ENCODE results near the gene RBM44. TPM values are rescaled to one million over a fixed set of nuclear protein-coding genes. Genes with fewer than 3 reads are reported as not detected.
A peak's percentile ranks its signal among the peaks of the same experiment; 100 is the strongest.
"Not testable (repeated sequence)": the region's sequence is repeated elsewhere in the genome, so short reads cannot be mapped to it uniquely, and the experiment has no call there.

Gene RBM44
- total RNA-seq, 2 experiments from 2014 or later: 0.42 to 1.2 TPM

- H3K27ac Mint-ChIP-seq; H3K4me3 Mint-ChIP-seq; H3K9me3 Mint-ChIP-seq (ENCODE audit: low read depth); CTCF ChIA-PET; DNase-seq; H3K36me3 Mint-ChIP-seq; H3K4me1 Mint-ChIP-seq; ATAC-seq: not testable (repeated sequence)
- peaks cover 23% of the 10 kb centered on the region for H3K27me3 Mint-ChIP-seq
Measured at GRCh38 chr2:237848940-237849339, 50.4 kb downstream of the RBM44 start.

- Mint-ChIP-seq H3K4me3 (no peak overlapping the region), H3K36me3 (no peaks in the 10 kb centered on the region), H3K27me3 (peaks cover 38% of the 10 kb centered on the region), H3K4me1 (peaks cover 4% of the 10 kb centered on the region), H3K27ac (no peak overlapping the region), H3K9me3 (ENCODE audit: low read depth) (no peaks in the 10 kb centered on the region)
- CTCF ChIA-PET: interaction anchor here (1.6 kb wide), 1 partner anchor 409 kb away, joined by 5 read pairs; no protein-coding TSS in a partner anchor
- DNase-seq (no peak), ATAC-seq (no peak)
Measured at GRCh38 chr2:237854295-237854694, 55.7 kb downstream of the RBM44 start.

- no peak overlapping the region for H3K27ac Mint-ChIP-seq
- peaks cover 64% of the 10 kb centered on the region for H3K27me3 Mint-ChIP-seq
- H3K9me3 Mint-ChIP-seq (ENCODE audit: low read depth): no peaks in the 10 kb centered on the region
- H3K4me1 Mint-ChIP-seq: peaks cover 7% of the 10 kb centered on the region
- DNase-seq (no peak), ATAC-seq (no peak)
- no peak overlapping the region for H3K4me3 Mint-ChIP-seq
- no peaks in the 10 kb centered on the region for H3K36me3 Mint-ChIP-seq
- CTCF ChIA-PET: interaction anchor here (0.8 to 1.5 kb wide), 5 partner anchors 65 to 408 kb away, joined by 3 to 12 read pairs (median 5); no protein-coding TSS in a partner anchor
Measured at GRCh38 chr2:237857791-237858190, 59.2 kb downstream of the RBM44 start.

GRCh38 chr2:237858294-237859081, 59.9 kb downstream of the RBM44 start:
- Mint-ChIP-seq H3K27me3 (peaks cover 64% of the 10 kb centered on the region), H3K27ac (no peak overlapping the region), H3K4me3 (no peak overlapping the region), H3K36me3 (no peaks in the 10 kb centered on the region), H3K4me1 (peaks cover 7% of the 10 kb centered on the region), H3K9me3 (ENCODE audit: low read depth) (no peaks in the 10 kb centered on the region)
- DNase-seq (peak; percentile 61), ATAC-seq (peak; percentile 77)
- CTCF ChIA-PET: interaction anchor here (0.8 to 1.5 kb wide), 5 partner anchors 65 to 407 kb away, joined by 3 to 12 read pairs (median 5); no protein-coding TSS in a partner anchor

- ATAC-seq (no peak), DNase-seq (no peak)
- H3K36me3 Mint-ChIP-seq: no peaks in the 10 kb centered on the region
- no peaks in the 10 kb centered on the region for H3K9me3 Mint-ChIP-seq (ENCODE audit: low read depth)
- CTCF ChIA-PET: interaction anchor here (1.1 to 1.5 kb wide), 2 partner anchors 280 to 316 kb away, joined by 3 to 6 read pairs; no protein-coding TSS in a partner anchor
- peaks cover 7% of the 10 kb centered on the region for H3K4me1 Mint-ChIP-seq
- H3K27ac Mint-ChIP-seq: no peak overlapping the region
- H3K27me3 Mint-ChIP-seq: peaks cover 64% of the 10 kb centered on the region
- H3K4me3 Mint-ChIP-seq: no peak overlapping the region
Measured at GRCh38 chr2:237859082-237859433, 60.5 kb downstream of the RBM44 start.

GRCh38 chr2:237859533-237860272, 61.1 kb downstream of the RBM44 start, which contains the start of gene RAMP1:
Gene RAMP1 (plus strand): TSS chr2:237859623. CDS start chr2:237859676, 53 bp downstream.
- no peak for DNase-seq
- Mint-ChIP-seq H3K4me3 (no peak within 1 kb of the TSS), H3K27ac (no peak within 1 kb of the TSS)

GRCh38 chr2:237860273-237860935, 61.8 kb downstream of the RBM44 start:
- CTCF ChIA-PET: no interaction called here

More at GRCh38 chr2:237859533-237860272, 61.1 kb downstream of the RBM44 start, which contains the start of gene RAMP1:
- CTCF ChIA-PET: no interaction called here
- Mint-ChIP-seq H3K4me1 (peaks cover 7% of the 10 kb centered on the region), H3K36me3 (no peaks in the 10 kb centered on the region), H3K9me3 (ENCODE audit: low read depth) (no peaks in the 10 kb centered on the region), H3K27me3 (peaks cover 64% of the 10 kb centered on the region)
- peak; percentile 35 for ATAC-seq

GRCh38 chr2:237861875-237862527, 63.4 kb downstream of the RBM44 start:
- Mint-ChIP-seq H3K36me3 (no peaks in the 10 kb centered on the region), H3K4me1 (peaks cover 7% of the 10 kb centered on the region), H3K4me3 (no peak overlapping the region), H3K27ac (no peak overlapping the region), H3K9me3 (ENCODE audit: low read depth) (no peaks in the 10 kb centered on the region), H3K27me3 (peaks cover 52% of the 10 kb centered on the region)
- CTCF ChIA-PET: interaction anchor here (0.8 kb wide), 1 partner anchor 401 kb away, joined by 3 read pairs; no protein-coding TSS in a partner anchor
- DNase-seq: no peak
- ATAC-seq: no peak

More at GRCh38 chr2:237860273-237860935, 61.8 kb downstream of the RBM44 start:
- ATAC-seq: no peak
- H3K27me3 Mint-ChIP-seq: peaks cover 60% of the 10 kb centered on the region
- H3K27ac Mint-ChIP-seq: no peak overlapping the region
- H3K36me3 Mint-ChIP-seq: no peaks in the 10 kb centered on the region
- H3K4me3 Mint-ChIP-seq: no peak overlapping the region
- no peaks in the 10 kb centered on the region for H3K9me3 Mint-ChIP-seq (ENCODE audit: low read depth)
- peaks cover 7% of the 10 kb centered on the region for H3K4me1 Mint-ChIP-seq
- no peak for DNase-seq

GRCh38 chr2:237862528-237862895, 63.9 kb downstream of the RBM44 start:
- CTCF ChIA-PET: no interaction called here
- no peak overlapping the region for H3K4me3 Mint-ChIP-seq
- H3K4me1 Mint-ChIP-seq: peaks cover 7% of the 10 kb centered on the region
- H3K27ac Mint-ChIP-seq: no peak overlapping the region
- H3K27me3 Mint-ChIP-seq: peaks cover 52% of the 10 kb centered on the region
- no peaks in the 10 kb centered on the region for H3K36me3 Mint-ChIP-seq
- no peak for ATAC-seq
- DNase-seq: peak; percentile 37
- H3K9me3 Mint-ChIP-seq (ENCODE audit: low read depth): no peaks in the 10 kb centered on the region

GRCh38 chr2:237863102-237863511, 64.5 kb downstream of the RBM44 start:
- H3K4me3 Mint-ChIP-seq: no peak overlapping the region
- no peak overlapping the region for H3K27ac Mint-ChIP-seq
- no peak for DNase-seq
- CTCF ChIA-PET: no interaction called here
- ATAC-seq: no peak
- H3K27me3 Mint-ChIP-seq: peaks cover 54% of the 10 kb centered on the region
- H3K9me3 Mint-ChIP-seq (ENCODE audit: low read depth): no peaks in the 10 kb centered on the region
- H3K36me3 Mint-ChIP-seq: no peaks in the 10 kb centered on the region
- peaks cover 7% of the 10 kb centered on the region for H3K4me1 Mint-ChIP-seq

- H3K27ac Mint-ChIP-seq: no peak overlapping the region
- DNase-seq (no peak), ATAC-seq (no peak)
- no peak overlapping the region for H3K4me3 Mint-ChIP-seq
- CTCF ChIA-PET: no interaction called here
- no peaks in the 10 kb centered on the region for H3K9me3 Mint-ChIP-seq (ENCODE audit: low read depth)
- H3K4me1 Mint-ChIP-seq: peaks cover 5% of the 10 kb centered on the region
- H3K36me3 Mint-ChIP-seq: no peaks in the 10 kb centered on the region
- H3K27me3 Mint-ChIP-seq: peaks cover 54% of the 10 kb centered on the region
Measured at GRCh38 chr2:237863689-237864443, 65.3 kb downstream of the RBM44 start.

GRCh38 chr2:237864444-237864931, 65.9 kb downstream of the RBM44 start:
- no peaks in the 10 kb centered on the region for H3K36me3 Mint-ChIP-seq
- no peak overlapping the region for H3K4me3 Mint-ChIP-seq
- DNase-seq: no peak
- ATAC-seq: no peak
- H3K9me3 Mint-ChIP-seq (ENCODE audit: low read depth): no peaks in the 10 kb centered on the region
- H3K27ac Mint-ChIP-seq: no peak overlapping the region
- peaks cover 57% of the 10 kb centered on the region for H3K27me3 Mint-ChIP-seq
- CTCF ChIA-PET: no interaction called here
- peaks cover 8% of the 10 kb centered on the region for H3K4me1 Mint-ChIP-seq

All from activated CD8-positive, alpha-beta memory T cell treated with anti-CD3 and anti-CD28 coated beads, Interleukin-2, amount 10 ng/mL, durations not matched to agents 7 days and 5 days (primary cell).